HFF-Myc (cell line): ENCODE data around the gene PGAP6.
A peak's percentile ranks its signal among the peaks of the same experiment; 100 is the strongest.

Source experiments
- DNase-seq: peaks from one replicate; pipeline ENCODE4 v3.0.0-alpha.2; 2011; ENCODE audit warnings: low read depth; ENCODE audit errors: extremely low read depth
- H3K4me3 ChIP-seq: replicated peaks from 2 replicates; pipeline ENCODE4 v1.5.1; 2011; ENCODE audit warnings: low read depth, mild to moderate bottlenecking, control low read depth, low read length
- CTCF ChIP-seq: IDR thresholded peaks from 2 replicates; pipeline ENCODE4 v1.5.1; 2012; ENCODE audit warnings: mild to moderate bottlenecking, low read depth, low read length, control low read depth; ENCODE audit errors: missing control alignments

PGAP6 gene

GRCh38 chr16:410516-411178 is 28.9 kb upstream of the PGAP6 start:
- no peak for TF ChIP-seq CTCF
- no peak for DNase-seq

GRCh38 chr16:407253-407652 is 25.5 kb upstream of the PGAP6 start:
- no peak for TF ChIP-seq CTCF
- no peak overlapping the region for H3K4me3 ChIP-seq
- DNase-seq, result no peak

More at GRCh38 chr16:410516-411178, 28.9 kb upstream of the PGAP6 start:
- no peak overlapping the region for H3K4me3 ChIP-seq

- DNase-seq, result no peak
These were observed 24.0 kb upstream of the PGAP6 start for GRCh38 chr16:405548-406506.

GRCh38 chr16:404971-405486 is 23.3 kb upstream of the PGAP6 start:
- TF ChIP-seq CTCF, result no peak
- DNase-seq, result no peak
- no peak overlapping the region for H3K4me3 ChIP-seq

More at GRCh38 chr16:405548-406506, 24.0 kb upstream of the PGAP6 start:
- H3K4me3 ChIP-seq, result no peak overlapping the region
- TF ChIP-seq CTCF, result no peak

GRCh38 chr16:401468-402348 is 19.9 kb upstream of the PGAP6 start, which contains the start of gene DECR2:
Gene DECR2, plus strand, starts transcription at chr16:401885. Its CDS starts 79 bp downstream, at chr16:401964.
- TF ChIP-seq CTCF, result peak; percentile 25
- peak; percentile 46 for DNase-seq
- peak within 1 kb of the TSS; percentile 62 for H3K4me3 ChIP-seq

GRCh38 chr16:400061-400591 is 18.3 kb upstream of the PGAP6 start:
- no peak for TF ChIP-seq CTCF
- peak overlapping the region; percentile 62 for H3K4me3 ChIP-seq
- DNase-seq, result no peak
